SU-DHL-6 (cell line): ENCODE results near the gene NCOA3.

Source experiments
- CTCF ChIP-seq: fragments of 200-600 bp; sonication (generic); IDR thresholded peaks from one replicate; pipeline ENCODE4 v1.5.1; 2017; ENCODE audit warnings: antibody characterized with exemption, mild to moderate bottlenecking, low read length, moderate library complexity; ENCODE audit not compliant: insufficient read depth, poor library complexity, severe bottlenecking
- EZH2phosphoT487 ChIP-seq: fragments of 200-600 bp; sonication (generic), shearing (Covaris generic); conservative IDR thresholded peaks from 2 replicates; pipeline ENCODE4 v1.6.1; 2018; ENCODE audit warnings: mild to moderate bottlenecking, antibody characterized with exemption, low read length, moderate library complexity, mixed read lengths

GRCh38 chr20:47581090-47581489 is 79.4 kb downstream of the NCOA3 start:
- no peak for TF ChIP-seq CTCF
- TF ChIP-seq EZH2phosphoT487, result no peak
